Measurements from ENCODE around the gene FLVCR2.

Gene FLVCR2

GRCh38 chr14:75636100-75636692, 57.8 kb downstream of the FLVCR2 start:
- H3K4me1 ChIP-seq = no peaks in the 10 kb centered on the region
- no peaks in the 10 kb centered on the region for H3K36me3 ChIP-seq (ENCODE audit: control insufficient read depth, insufficient read depth, low read length)
- no peaks in the 10 kb centered on the region for H3K27me3 ChIP-seq (ENCODE audit: control insufficient read depth, insufficient read depth, low read length)
- peak overlapping the region; percentile 44 for H2AFZ ChIP-seq
- no peak overlapping the region for H3K27ac ChIP-seq
- TF ChIP-seq CTCF (IDR thresholded peaks at IDR 0.05) = no peak
- H3K4me3 ChIP-seq (ENCODE audit: low read depth, low read length) = no peak overlapping the region
- H3K9ac ChIP-seq = no peak overlapping the region
- H3K79me2 ChIP-seq = no peaks in the 10 kb centered on the region
- no peak overlapping the region for H3K4me2 ChIP-seq (ENCODE audit: low read length)
- H3K9me3 ChIP-seq (ENCODE audit: control insufficient read depth, low read length) = no peaks in the 10 kb centered on the region

GRCh38 chr14:75640876-75641275, 62.5 kb downstream of the FLVCR2 start:
- no peak overlapping the region for H3K9ac ChIP-seq
- no peaks in the 10 kb centered on the region for H3K36me3 ChIP-seq (ENCODE audit: control insufficient read depth, insufficient read depth, low read length)
- no peak for TF ChIP-seq CTCF (IDR thresholded peaks at IDR 0.05)
- no peaks in the 10 kb centered on the region for H3K9me3 ChIP-seq (ENCODE audit: control insufficient read depth, low read length)
- no peak overlapping the region for H3K4me2 ChIP-seq (ENCODE audit: low read length)
- H3K27ac ChIP-seq = no peak overlapping the region
- H2AFZ ChIP-seq = no peak overlapping the region
- H3K4me3 ChIP-seq (ENCODE audit: low read depth, low read length) = no peak overlapping the region
- H3K27me3 ChIP-seq (ENCODE audit: control insufficient read depth, insufficient read depth, low read length) = no peaks in the 10 kb centered on the region
- H3K79me2 ChIP-seq = no peaks in the 10 kb centered on the region
- H3K4me1 ChIP-seq = no peaks in the 10 kb centered on the region

DNA sequence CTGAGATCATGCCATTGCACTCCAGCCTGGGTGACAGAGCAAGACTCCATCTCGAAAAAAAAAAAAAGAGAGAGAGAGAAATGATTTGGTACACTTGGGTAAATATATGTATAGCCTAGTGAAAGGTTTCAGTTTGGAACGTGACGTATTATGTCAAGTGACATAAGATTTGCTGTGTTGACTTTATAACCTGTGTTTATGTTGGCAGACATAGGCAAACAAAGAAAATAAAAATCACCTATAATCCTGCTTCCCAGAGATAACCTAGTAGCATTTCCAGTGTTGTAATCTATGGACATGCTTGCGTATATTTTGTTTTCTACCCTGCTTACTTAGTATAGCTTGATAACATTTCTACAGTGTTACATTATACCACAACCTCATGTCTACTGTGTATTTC, 65.6 kb downstream of the FLVCR2 start:
- Histone ChIP-seq H3K9me3 (ENCODE audit: control insufficient read depth, low read length) (no peaks in the 10 kb centered on the region), H3K9ac (no peak overlapping the region), H3K4me2 (ENCODE audit: low read length) (no peak overlapping the region), H3K36me3 (ENCODE audit: control insufficient read depth, insufficient read depth, low read length) (no peaks in the 10 kb centered on the region), H3K27ac (no peak overlapping the region), H3K27me3 (ENCODE audit: control insufficient read depth, insufficient read depth, low read length) (no peaks in the 10 kb centered on the region), H3K79me2 (no peaks in the 10 kb centered on the region), H3K4me1 (peaks cover 5% of the 10 kb centered on the region), H3K4me3 (ENCODE audit: low read depth, low read length) (no peak overlapping the region), H2AFZ (no peak overlapping the region)
- no peak for TF ChIP-seq CTCF (IDR thresholded peaks at IDR 0.05)

- Histone ChIP-seq H3K36me3 (ENCODE audit: control insufficient read depth, insufficient read depth, low read length) (no peaks in the 10 kb centered on the region), H2AFZ (no peak overlapping the region), H3K9me3 (ENCODE audit: control insufficient read depth, low read length) (no peaks in the 10 kb centered on the region), H3K4me2 (ENCODE audit: low read length) (no peak overlapping the region), H3K27me3 (ENCODE audit: control insufficient read depth, insufficient read depth, low read length) (no peaks in the 10 kb centered on the region), H3K9ac (no peak overlapping the region), H3K4me1 (peaks cover 5% of the 10 kb centered on the region), H3K27ac (no peak overlapping the region), H3K79me2 (no peaks in the 10 kb centered on the region), H3K4me3 (ENCODE audit: low read depth, low read length) (no peak overlapping the region)
- no peak for TF ChIP-seq CTCF (IDR thresholded peaks at IDR 0.05)
These were observed 66.6 kb downstream of the FLVCR2 start for GRCh38 chr14:75645056-75645455.

DNA sequence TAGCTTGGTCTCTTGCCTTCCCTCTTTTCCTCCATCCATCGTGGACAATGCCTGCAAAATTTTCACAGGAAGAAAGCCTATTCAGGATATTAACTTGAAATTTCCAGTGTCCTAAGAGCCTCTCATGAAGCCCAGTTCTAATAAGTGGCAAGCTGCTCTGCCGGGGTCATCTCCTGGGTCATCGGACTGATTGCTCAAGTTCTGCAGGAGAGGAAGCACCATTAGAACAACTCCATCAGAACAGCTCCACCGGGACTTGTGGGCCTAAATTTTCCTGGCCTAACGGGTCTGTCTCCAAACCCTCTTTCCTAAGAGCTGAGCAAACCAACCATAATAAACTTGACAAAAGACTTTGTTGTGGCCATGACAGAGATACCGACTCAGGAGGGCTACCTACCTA, 68.3 kb downstream of the FLVCR2 start:
- no peak overlapping the region for H3K9ac ChIP-seq
- H3K27me3 ChIP-seq (ENCODE audit: control insufficient read depth, insufficient read depth, low read length) = no peaks in the 10 kb centered on the region
- H3K4me3 ChIP-seq (ENCODE audit: low read depth, low read length) = no peak overlapping the region
- no peaks in the 10 kb centered on the region for H3K9me3 ChIP-seq (ENCODE audit: control insufficient read depth, low read length)
- H3K4me1 ChIP-seq = peaks cover 5% of the 10 kb centered on the region
- H3K27ac ChIP-seq = no peak overlapping the region
- no peaks in the 10 kb centered on the region for H3K36me3 ChIP-seq (ENCODE audit: control insufficient read depth, insufficient read depth, low read length)
- no peaks in the 10 kb centered on the region for H3K79me2 ChIP-seq
- no peak overlapping the region for H3K4me2 ChIP-seq (ENCODE audit: low read length)
- H2AFZ ChIP-seq = no peak overlapping the region
- TF ChIP-seq CTCF (IDR thresholded peaks at IDR 0.05) = no peak

Measured in parathyroid adenoma (tissue), 2 donors.